Inflammatory macrophage treated with lipopolysaccharide for 1 hour (primary cell): Measurements from ENCODE around the gene THOC2.

Experiments used
- DNase-seq, 2 donors: peaks; one replicate each; pipeline ENCODE4 v3.0.0-alpha.2; 2020 to 2022

THOC2 gene

GRCh38 chrX:123563167-123563566 lies 169.7 kb downstream of the THOC2 start:
- DNase-seq, result no peak

- DNase-seq, result no peak
Observed at GRCh38 chrX:123562342-123563146, 170.3 kb downstream of the THOC2 start.

GRCh38 chrX:123561439-123562215 lies 171.2 kb downstream of the THOC2 start:
- no peak for DNase-seq

GRCh38 chrX:123550829-123551228 lies 182.0 kb downstream of the THOC2 start:
- no peak for DNase-seq
